ENCODE measurements around the gene ROM1.
"Not testable (repeated sequence)": the region's sequence is repeated elsewhere in the genome, so short reads cannot be mapped to it uniquely, and the experiment has no call there.

Gene ROM1

GRCh38 chr11:62649486-62649885 lies 36.4 kb downstream of the ROM1 start:
- no peak for DNase-seq

GRCh38 chr11:62650283-62650682 lies 37.2 kb downstream of the ROM1 start:
- not testable (repeated sequence) for DNase-seq

- DNase-seq, result no peak
Observed at GRCh38 chr11:62652161-62653006, 39.3 kb downstream of the ROM1 start.

GRCh38 chr11:62654297-62654696 lies 41.2 kb downstream of the ROM1 start:
- no peak for DNase-seq

DNA sequence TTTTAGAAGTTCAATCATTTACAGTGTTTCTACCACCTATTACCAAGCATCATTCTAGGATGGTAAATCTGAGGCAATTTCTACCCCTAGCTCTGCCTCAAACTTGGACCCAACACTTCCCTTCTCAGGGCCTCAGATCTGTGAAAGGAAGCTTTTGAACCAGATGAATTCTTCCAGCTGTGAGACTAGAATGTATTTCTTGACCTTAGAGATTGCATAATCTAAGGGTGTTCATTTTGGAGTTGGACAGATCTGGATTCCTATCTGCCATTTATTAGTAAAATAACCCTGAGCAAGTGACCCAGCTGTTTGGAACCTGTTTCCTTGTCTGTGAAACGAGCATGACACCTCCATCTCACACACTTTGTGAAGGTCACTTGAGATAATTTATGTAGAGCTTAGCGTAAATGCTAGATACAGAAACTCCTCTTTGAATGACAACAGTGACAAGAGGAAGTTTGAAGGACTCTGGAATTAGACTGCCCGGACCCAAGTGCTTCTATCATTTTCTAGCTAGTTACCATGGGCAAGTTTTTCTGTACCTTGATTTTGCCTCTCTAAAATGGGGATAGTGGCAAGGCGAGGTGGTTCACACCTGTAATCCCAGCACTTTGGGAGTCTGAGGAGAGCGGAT lies 43.9 kb downstream of the ROM1 start:
- DNase-seq, result no peak

- DNase-seq, result no peak
Observed at GRCh38 chr11:62664405-62665074, 51.5 kb downstream of the ROM1 start.

Measured in C1 segment of cervical spinal cord (tissue), 14 donors.